ENCODE measurements around the gene MYO1D. TPM values are rescaled to one million over a fixed set of nuclear protein-coding genes. Genes with fewer than 3 reads are reported as not detected.

Gene MYO1D
- total RNA-seq, 2 donors from 2014 or later, result 21.4 to 48.3 TPM

GRCh38 chr17:32709562-32709961 is 167.4 kb downstream of the MYO1D start:
- no peak for DNase-seq
- H3K36me3 ChIP-seq (replicated peaks in 1 of 2; ENCODE audit: insufficient read depth in 1 of 2, low read depth in 2 of 2), result no peaks in the 10 kb centered on the region
- no peak overlapping the region for H3K4me3 ChIP-seq
- peaks cover 7% of the 10 kb centered on the region for H3K4me1 ChIP-seq
- no peak for ATAC-seq
- intact Hi-C loops (cut with DNase I), result no loop called here
- H3K27ac ChIP-seq, result no peak overlapping the region
- TF ChIP-seq CTCF (IDR thresholded peaks at IDR 0.05) (no peak), POLR2A (IDR thresholded peaks at IDR 0.05) (no peak)
- no peaks in the 10 kb centered on the region for H3K9me3 ChIP-seq
- H3K27me3 ChIP-seq, result no peaks in the 10 kb centered on the region

- Histone ChIP-seq H3K4me3 (no peak overlapping the region), H3K4me1 (no peaks in the 10 kb centered on the region), H3K27ac (no peak overlapping the region), H3K9me3 (no peaks in the 10 kb centered on the region), H3K27me3 (no peaks in the 10 kb centered on the region), H3K36me3 (replicated peaks in 1 of 2; ENCODE audit: insufficient read depth in 1 of 2, low read depth in 2 of 2) (no peaks in the 10 kb centered on the region)
- WGBS, 2 donors, result 92% methylated on average over 1 of the region's 1 CpG
- intact Hi-C loops (cut with DNase I), result no loop called here
- ATAC-seq, result no peak
- TF ChIP-seq POLR2A (IDR thresholded peaks at IDR 0.05) (no peak), CTCF (IDR thresholded peaks at IDR 0.05) (no peak)
- DNase-seq, result no peak
Measured at GRCh38 chr17:32701871-32702270, 175.1 kb downstream of the MYO1D start.

GRCh38 chr17:32699247-32699646 is 177.7 kb downstream of the MYO1D start:
- DNase-seq, result no peak
- no peak overlapping the region for H3K4me3 ChIP-seq
- no peaks in the 10 kb centered on the region for H3K9me3 ChIP-seq
- 97 to 100% methylated on average over 2 of the region's 2 CpGs for WGBS, 2 donors
- H3K27me3 ChIP-seq, result no peaks in the 10 kb centered on the region
- TF ChIP-seq CTCF (IDR thresholded peaks at IDR 0.05) (no peak), POLR2A (IDR thresholded peaks at IDR 0.05) (no peak)
- no peak overlapping the region for H3K27ac ChIP-seq
- no peak for ATAC-seq
- H3K36me3 ChIP-seq (replicated peaks in 1 of 2; ENCODE audit: insufficient read depth in 1 of 2, low read depth in 2 of 2), result no peaks in the 10 kb centered on the region
- intact Hi-C loops (cut with DNase I), result no loop called here
- no peaks in the 10 kb centered on the region for H3K4me1 ChIP-seq

- Histone ChIP-seq H3K27ac (no peak overlapping the region), H3K36me3 (replicated peaks in 1 of 2; ENCODE audit: insufficient read depth in 1 of 2, low read depth in 2 of 2) (no peaks in the 10 kb centered on the region), H3K9me3 (no peaks in the 10 kb centered on the region), H3K4me1 (no peaks in the 10 kb centered on the region), H3K27me3 (no peaks in the 10 kb centered on the region), H3K4me3 (no peak overlapping the region)
- TF ChIP-seq CTCF (IDR thresholded peaks at IDR 0.05) (no peak), POLR2A (IDR thresholded peaks at IDR 0.05) (no peak)
- DNase-seq, result no peak
- 93 to 96% methylated on average over 1 of the region's 1 CpG for WGBS, 2 donors
- intact Hi-C loops (cut with DNase I), result no loop called here
- ATAC-seq, result no peak
Measured at GRCh38 chr17:32697728-32698625, 178.9 kb downstream of the MYO1D start.

GRCh38 chr17:32696426-32696825 is 180.5 kb downstream of the MYO1D start:
- DNase-seq (no peak), ATAC-seq (no peak)
- TF ChIP-seq CTCF (IDR thresholded peaks at IDR 0.05), result no peak
- no peak for TF ChIP-seq POLR2A (IDR thresholded peaks at IDR 0.05)
- intact Hi-C loops (cut with DNase I), result no loop called here
- Histone ChIP-seq H3K27me3 (no peaks in the 10 kb centered on the region), H3K4me1 (no peaks in the 10 kb centered on the region), H3K4me3 (no peak overlapping the region), H3K27ac (no peak overlapping the region), H3K9me3 (no peaks in the 10 kb centered on the region), H3K36me3 (replicated peaks in 1 of 2; ENCODE audit: insufficient read depth in 1 of 2, low read depth in 2 of 2) (no peaks in the 10 kb centered on the region)
- 24 to 29% methylated on average over 1 of the region's 1 CpG for WGBS, 2 donors

Measured in body of pancreas (tissue), 4 donors.